ENCODE results near the gene WDR75.
A peak's percentile ranks its signal among the peaks of the same experiment; 100 is the strongest.

The WDR75 gene

DNA sequence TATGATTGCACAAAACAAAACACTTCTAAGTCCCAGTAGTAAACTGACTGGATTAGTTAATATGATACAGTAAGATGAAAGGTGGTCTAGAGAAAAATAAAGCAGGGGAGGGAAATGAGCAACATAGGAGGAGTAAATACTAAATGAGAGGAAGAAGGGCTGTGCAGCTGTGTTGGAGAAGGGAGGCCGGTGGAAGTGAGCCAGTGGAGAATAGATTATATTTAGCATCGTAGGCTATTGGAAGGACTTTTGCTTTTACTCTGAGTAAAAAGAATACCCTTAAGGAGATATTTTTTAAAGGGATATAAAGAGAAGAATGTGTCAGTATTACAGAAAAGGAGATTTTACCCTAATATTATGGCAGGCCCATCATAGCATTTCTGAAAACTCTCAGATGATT is 12.7 kb downstream of the WDR75 start:
- ChIA-PET POLR2A (ENCODE audit: low non-redundant PET) (no interaction called here), CTCF (interaction anchor here (0.6 kb wide), 1 partner anchor 1602 kb away, joined by 4 read pairs; no protein-coding TSS in a partner anchor)
- TF ChIP-seq CTCF (conservative IDR thresholded peaks at IDR 0.05; ENCODE audit: low read depth): no peak
- DNase-seq (ENCODE audit: low spot score): no peak
- no peak overlapping the region for H3K27ac ChIP-seq

DNA sequence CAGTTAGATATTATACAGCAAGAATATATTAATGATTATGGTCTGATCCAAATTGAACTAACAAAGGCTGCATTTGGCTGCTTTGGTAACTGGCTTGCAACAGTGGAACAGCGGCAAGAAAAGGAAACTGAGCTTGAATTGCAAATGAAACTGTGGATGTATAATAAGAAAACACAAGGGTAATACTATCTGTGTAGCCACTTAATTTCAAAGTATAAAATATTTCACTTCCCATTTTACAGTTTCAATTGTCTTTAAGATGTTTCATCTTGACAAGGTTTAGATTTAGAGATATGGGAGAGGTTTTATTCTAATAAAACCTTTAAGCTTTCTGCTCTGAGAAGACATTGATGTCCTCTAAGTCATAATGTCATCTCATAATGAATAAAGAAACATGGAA is 23.8 kb downstream of the WDR75 start:
- no peak overlapping the region for H3K27ac ChIP-seq
- CTCF ChIA-PET: no interaction called here
- no peak for DNase-seq (ENCODE audit: low spot score)
- POLR2A ChIA-PET (ENCODE audit: low non-redundant PET): no interaction called here
- TF ChIP-seq CTCF (conservative IDR thresholded peaks at IDR 0.05; ENCODE audit: low read depth): no peak

DNA sequence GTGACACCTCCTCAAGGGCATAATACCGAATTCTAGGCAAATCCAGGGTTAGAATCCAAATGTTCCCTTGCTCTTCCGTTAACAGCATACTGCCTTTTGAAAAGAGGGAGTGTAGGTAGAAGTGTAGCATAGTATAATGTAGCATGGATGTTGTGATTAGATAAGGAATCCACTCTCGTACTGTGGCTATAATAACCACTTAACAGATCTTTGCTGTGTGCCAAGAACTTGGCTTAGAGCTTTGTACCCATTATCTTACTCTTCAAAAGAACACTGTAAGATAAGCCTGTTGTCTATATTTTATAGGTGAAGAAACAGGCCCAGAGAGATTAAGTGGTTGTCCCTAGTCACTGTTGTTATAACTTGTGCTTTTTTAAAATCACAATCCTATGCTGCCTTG is 24.2 kb downstream of the WDR75 start:
- ChIA-PET CTCF (no interaction called here), POLR2A (ENCODE audit: low non-redundant PET) (no interaction called here)
- TF ChIP-seq CTCF (conservative IDR thresholded peaks at IDR 0.05; ENCODE audit: low read depth): no peak
- H3K27ac ChIP-seq: no peak overlapping the region
- no peak for DNase-seq (ENCODE audit: low spot score)

DNA sequence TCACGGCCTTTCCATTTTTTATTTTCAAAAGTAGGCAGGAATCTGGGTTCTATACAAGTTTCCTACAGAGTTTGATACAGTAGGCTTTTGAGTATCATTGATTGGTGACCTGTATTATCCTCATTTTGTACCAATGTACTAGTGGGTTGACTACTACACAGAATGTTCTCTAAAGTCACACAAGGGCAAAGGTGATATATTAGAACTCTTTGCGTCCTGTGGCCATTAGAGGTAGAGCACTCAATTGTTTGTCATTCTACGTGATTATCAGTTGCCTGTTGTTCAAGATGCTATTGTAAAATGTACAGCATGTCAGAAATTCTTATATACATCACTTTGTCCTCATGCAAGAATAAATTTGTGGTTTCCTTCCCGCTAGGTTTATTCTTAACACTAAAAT is 24.8 kb downstream of the WDR75 start:
- DNase-seq (ENCODE audit: low spot score): no peak
- no peak for TF ChIP-seq CTCF (conservative IDR thresholded peaks at IDR 0.05; ENCODE audit: low read depth)
- ChIA-PET CTCF (no interaction called here), POLR2A (ENCODE audit: low non-redundant PET) (no interaction called here)
- H3K27ac ChIP-seq: no peak overlapping the region

DNA sequence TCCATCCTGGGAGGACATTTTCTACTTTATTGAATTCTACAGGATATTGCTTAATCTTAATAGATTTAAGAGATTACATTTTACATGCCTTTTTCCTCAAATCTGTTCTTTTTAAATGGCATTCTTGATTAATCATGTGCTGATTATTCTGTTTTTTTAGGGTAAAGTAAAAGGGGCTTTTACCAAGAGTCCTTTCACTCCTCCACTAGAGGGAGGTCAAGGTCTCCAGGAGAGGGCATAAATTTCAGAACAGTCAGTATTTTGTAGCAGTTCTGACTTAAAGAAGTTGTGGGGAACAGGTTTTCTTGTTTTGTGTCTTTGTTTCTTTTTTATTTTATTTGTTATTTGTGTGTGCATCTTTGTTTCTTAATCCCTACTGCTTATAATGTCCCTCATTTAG is 25.4 kb downstream of the WDR75 start:
- TF ChIP-seq CTCF (conservative IDR thresholded peaks at IDR 0.05; ENCODE audit: low read depth): peak; percentile 23; the same call in 1 of the 2 replicates
- no peak overlapping the region for H3K27ac ChIP-seq
- CTCF ChIA-PET: no interaction called here
- no peak for DNase-seq (ENCODE audit: low spot score)
- POLR2A ChIA-PET (ENCODE audit: low non-redundant PET): no interaction called here

- POLR2A ChIA-PET (ENCODE audit: low non-redundant PET): no interaction called here
- H3K27ac ChIP-seq: no peak overlapping the region
- no peak for TF ChIP-seq CTCF (conservative IDR thresholded peaks at IDR 0.05; ENCODE audit: low read depth)
- DNase-seq (ENCODE audit: low spot score): no peak
- CTCF ChIA-PET: no interaction called here
Observed at GRCh38 chr2:189467160-189467559, 25.9 kb downstream of the WDR75 start.

DNA sequence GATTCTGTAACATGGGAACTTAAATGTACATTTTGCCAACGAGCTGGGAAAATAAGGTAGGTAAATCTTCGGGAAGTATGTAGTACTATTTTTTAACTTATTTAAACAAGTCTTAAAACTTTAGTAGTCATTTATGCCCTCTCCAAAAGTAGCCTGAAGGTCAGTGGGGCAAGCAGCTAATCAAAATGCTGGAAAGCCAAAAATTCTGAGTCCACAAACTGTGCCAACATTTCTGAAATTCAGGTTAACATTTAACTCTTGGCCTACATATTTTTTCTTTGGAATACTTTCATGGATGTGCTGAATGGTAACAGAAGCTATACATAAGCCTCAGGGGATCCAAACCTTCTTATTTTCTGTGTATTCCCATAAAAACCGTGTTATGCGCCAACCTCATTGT is 26.3 kb downstream of the WDR75 start:
- TF ChIP-seq CTCF (conservative IDR thresholded peaks at IDR 0.05; ENCODE audit: low read depth): no peak
- no peak for DNase-seq (ENCODE audit: low spot score)
- ChIA-PET CTCF (no interaction called here), POLR2A (ENCODE audit: low non-redundant PET) (no interaction called here)
- no peak overlapping the region for H3K27ac ChIP-seq

Measured in RWPE1 (cell line).